ENCODE data around the gene KSR1. TPM values are rescaled to one million over a fixed set of nuclear protein-coding genes. Genes with fewer than 3 reads are reported as not detected.

KSR1 gene
- total and polyA plus RNA-seq, 2 of the 8 experiments (the other 6 are each of a cell fraction or from before 2014, with no cell fraction given) = 14.1 to 34.7 TPM

GRCh38 chr17:27542841-27543463 is 86.7 kb downstream of the KSR1 start:
- no peak overlapping the region for H3K18ac ChIP-seq (ENCODE audit: extremely low read depth, low read length)
- H2BK12ac ChIP-seq (ENCODE audit: low read depth, low read length) = no peak overlapping the region
- H3K9me3 ChIP-seq (ENCODE audit: insufficient read depth in 2 of 2, low read depth in 1 of 2, low read length in 1 of 2) = no peaks in the 10 kb centered on the region
- H4K5ac ChIP-seq (ENCODE audit: insufficient read length, low read depth, low read length) = no peak overlapping the region
- H3K4me1 ChIP-seq (replicated peaks in 1 of 4; ENCODE audit: control insufficient read depth in 3 of 4, insufficient read depth in 4 of 4, low read length in 3 of 4) = peaks cover 0 to 6% (median 3%) of the 10 kb centered on the region in 4 experiments; a peak in 5 of 7 replicates
- CTCF ChIA-PET (ENCODE audit: partially characterized antibody) = interaction anchor here (6.3 kb wide), 1 partner anchor 10 kb away, joined by 52 read pairs; no protein-coding TSS in a partner anchor
- no peak overlapping the region for H3K4me3 ChIP-seq (ENCODE audit: extremely low read depth in 1 of 4, insufficient read depth in 2 of 4, low read depth in 3 of 4, low read length in 4 of 4)
- TF ChIP-seq JUN (IDR thresholded peaks at IDR 0.05; ENCODE audit: low read depth, low read length) (no peak), SP1 (IDR thresholded peaks at IDR 0.05; ENCODE audit: low read depth, low read length) (no peak), BRCA1 (IDR thresholded peaks at IDR 0.05; ENCODE audit: low read depth, low read length) (no peak), POU5F1 (IDR thresholded peaks at IDR 0.05; ENCODE audit: low read depth, low read length) (no peak), HDAC2 (IDR thresholded peaks at IDR 0.05; ENCODE audit: borderline replicate concordance in 1 of 2, low read depth in 2 of 2, low read length in 2 of 2) (no peak)
- POLR2A ChIA-PET (ENCODE audit: partially characterized antibody) = no interaction called here
- no peak overlapping the region for H3K4me2 ChIP-seq (ENCODE audit: insufficient read depth in 1 of 2, low read depth in 2 of 2, low read length in 2 of 2)
- no peak overlapping the region for H4K8ac ChIP-seq (ENCODE audit: extremely low read depth, insufficient read depth, low read length)
- H2AK5ac ChIP-seq (ENCODE audit: low read depth, low read length) = no peak overlapping the region
- H3K14ac ChIP-seq (ENCODE audit: insufficient read length) = no peak overlapping the region
- no peak overlapping the region for H3K23ac ChIP-seq (ENCODE audit: insufficient read length)
- peaks cover 4 to 8% of the 10 kb centered on the region in 2 experiments for H4K20me1 ChIP-seq (replicated peaks in 1 of 2; ENCODE audit: control insufficient read depth in 1 of 2, insufficient read depth in 2 of 2, low read length in 2 of 2)
- H3K4ac ChIP-seq (replicated peaks; ENCODE audit: insufficient read length, low read depth, low read length) = no peak overlapping the region
- no peak overlapping the region for H3K9ac ChIP-seq (replicated peaks in 1 of 4; ENCODE audit: extremely low read depth in 1 of 4, low read depth in 3 of 4, low read length in 3 of 4)
- H3K27me3 ChIP-seq (replicated peaks in 1 of 4; ENCODE audit: control insufficient read depth in 3 of 4, extremely low read depth in 1 of 4, insufficient read depth in 3 of 4, low read length in 3 of 4) = no peaks in the 10 kb centered on the region
- H2BK5ac ChIP-seq (ENCODE audit: low read depth, low read length) = no peak overlapping the region
- H2BK20ac ChIP-seq (ENCODE audit: low read length) = no peak overlapping the region
- no peak overlapping the region for H2BK15ac ChIP-seq (ENCODE audit: low read length)
- H4K91ac ChIP-seq (replicated peaks; ENCODE audit: insufficient read length, low read length) = no peak overlapping the region
- H2AFZ ChIP-seq (ENCODE audit: low read length) = no peak overlapping the region
- no peak for FAIRE-seq
- peaks cover 0 to 84% of the 10 kb centered on the region in 2 experiments; a peak in 2 of 4 replicates for H3K79me2 ChIP-seq (ENCODE audit: control insufficient read depth in 1 of 2, insufficient read depth in 2 of 2, low read length in 2 of 2)
- no peaks in the 10 kb centered on the region for H3K36me3 ChIP-seq (ENCODE audit: control insufficient read depth in 2 of 4, insufficient read depth in 4 of 4, low read length in 3 of 4)
- H3K27ac ChIP-seq (ENCODE audit: low read depth, low read length) = no peak overlapping the region
- no peak for DNase-seq (ENCODE audit: low read depth in 1 of 2, low spot score in 2 of 2)
- H2BK120ac ChIP-seq (replicated peaks; ENCODE audit: low read depth, low read length) = no peak overlapping the region
- WGBS, 2 experiments (ENCODE audit: extremely low coverage in 1 of 2, insufficient coverage in 1 of 2, insufficient read length in 1 of 2, insufficient replicate concordance in 2 of 2, low coverage in 1 of 2, low lambda C conversion rate in 2 of 2, missing lambda C conversion rate in 1 of 2) = 91% methylated on average over 6 of the region's 6 CpGs; no CpG with 5 or more reads in 1 of the 2 experiments
- H3K23me2 ChIP-seq (ENCODE audit: low read depth, low read length) = no peaks in the 10 kb centered on the region
- H3K79me1 ChIP-seq (ENCODE audit: low read depth, low read length) = peaks cover 20% of the 10 kb centered on the region; the same call in 1 of the 2 replicates
- no peak overlapping the region for H3K56ac ChIP-seq (replicated peaks; ENCODE audit: insufficient read length, low read depth, low read length)

Measured in H1 (cell line).